HepG2 (cell line): ENCODE data around the gene CMIP. TPM values are rescaled to one million over a fixed set of nuclear protein-coding genes. Genes with fewer than 3 reads are reported as not detected.

Source experiments
- BATF2 ChIP-seq: sonication (generic); formaldehyde crosslinking; IDR thresholded peaks from 2 replicates; pipeline ENCODE4 v1.8.0; 2022; ENCODE audit warnings: mild to moderate bottlenecking, missing genetic modification reagents, moderate library complexity
- CBX2 ChIP-seq, 2 experiments: fragments of 200-600 bp in 1 of 2; sonication (generic); formaldehyde crosslinking in 1 of 2; IDR thresholded peaks; 2 replicates each; pipeline versions ENCODE4 v1.7.0 to v1.8.1; 2018 to 2022; ENCODE audit warnings: low read depth in 2 of 2, low read length in 1 of 2, mild to moderate bottlenecking in 1 of 2, missing genetic modification reagents in 1 of 2
- KAT8 ChIP-seq: IDR thresholded peaks from 2 replicates; pipeline ENCODE4 v1.6.1; 2016; ENCODE audit warnings: missing genetic modification reagents, missing compliant biosample characterization
- KDM5A ChIP-seq: fragments of 200-600 bp; sonication (generic); IDR thresholded peaks from 2 replicates; pipeline ENCODE4 v1.7.0; 2018; ENCODE audit warnings: antibody characterized with exemption, mild to moderate bottlenecking, low read length, borderline replicate concordance
- KDM5B ChIP-seq: sonication (generic); formaldehyde crosslinking; IDR thresholded peaks from 2 replicates; pipeline ENCODE4 v1.4.0; 2020; ENCODE audit warnings: missing genetic modification reagents, mild to moderate bottlenecking, borderline replicate concordance
- MIER2 ChIP-seq: IDR thresholded peaks from 2 replicates; pipeline ENCODE4 v1.6.1; 2016; ENCODE audit warnings: missing biosample characterization, missing genetic modification reagents
- MXD1 ChIP-seq: sonication (generic); formaldehyde crosslinking; IDR thresholded peaks from 2 replicates; pipeline ENCODE4 v1.4.0; 2020; ENCODE audit warnings: mild to moderate bottlenecking, missing genetic modification reagents
- NAIF1 ChIP-seq: sonication (generic); formaldehyde crosslinking; IDR thresholded peaks from 2 replicates; pipeline ENCODE4 v1.5.0; 2020; ENCODE audit warnings: mild to moderate bottlenecking, missing genetic modification reagents, borderline replicate concordance
- NFATC3 ChIP-seq: sonication (generic); formaldehyde crosslinking; IDR thresholded peaks from 2 replicates; pipeline ENCODE4 v1.5.1; 2020; ENCODE audit warnings: mild to moderate bottlenecking, missing genetic modification reagents
- NONO ChIP-seq, 2 experiments: fragments of 450-650 bp in 1 of 2; sonication (generic) in 1 of 2; formaldehyde crosslinking in 1 of 2; IDR thresholded peaks in 1 of 2; conservative IDR thresholded peaks in 1 of 2; 2 replicates each; pipeline versions ENCODE4 v1.6.1 to v1.8.0; 2017 to 2022; ENCODE audit warnings: mild to moderate bottlenecking in 1 of 2, missing genetic modification reagents in 1 of 2, moderate library complexity in 1 of 2
- PHF20 ChIP-seq: sonication (generic); formaldehyde crosslinking; IDR thresholded peaks from 2 replicates; pipeline ENCODE4 v1.5.0; 2020; ENCODE audit warnings: mild to moderate bottlenecking, missing genetic modification reagents
- RELA ChIP-seq: sonication (generic); formaldehyde crosslinking; IDR thresholded peaks from 2 replicates; pipeline ENCODE4 v1.4.0; 2020; ENCODE audit warnings: missing genetic modification reagents
- SALL1 ChIP-seq: sonication (generic); formaldehyde crosslinking; IDR thresholded peaks from 2 replicates; pipeline ENCODE4 v1.8.0; 2022; ENCODE audit warnings: mild to moderate bottlenecking, missing genetic modification reagents
- SIN3B ChIP-seq: fragments of 150-350 bp; IDR thresholded peaks from 2 replicates; pipeline ENCODE4 v1.6.1; 2014; ENCODE audit warnings: low read length
- TFDP1 ChIP-seq: IDR thresholded peaks from 2 replicates; pipeline ENCODE4 v1.6.1; 2016; ENCODE audit warnings: missing compliant biosample characterization, missing genetic modification reagents, borderline replicate concordance
- YEATS2 ChIP-seq: sonication (generic); formaldehyde crosslinking; IDR thresholded peaks from 2 replicates; pipeline ENCODE4 v1.4.0; 2020; ENCODE audit warnings: missing genetic modification reagents, borderline replicate concordance
- ZFAT ChIP-seq: sonication (generic); formaldehyde crosslinking; conservative IDR thresholded peaks from 2 replicates; pipeline ENCODE4 v1.8.1; 2023; ENCODE audit warnings: missing genetic modification reagents, inconsistent platforms
- ZNF335 ChIP-seq: sonication (generic); formaldehyde crosslinking; IDR thresholded peaks from 2 replicates; pipeline ENCODE4 v1.4.0; 2020; ENCODE audit warnings: missing genetic modification reagents
- ZNF337 ChIP-seq: sonication (generic); formaldehyde crosslinking; IDR thresholded peaks from 2 replicates; pipeline ENCODE4 v1.5.1; 2020; ENCODE audit warnings: missing genetic modification reagents, low read depth, mild to moderate bottlenecking, borderline replicate concordance
- ZNF512B ChIP-seq: sonication (generic); formaldehyde crosslinking; IDR thresholded peaks from 2 replicates; pipeline ENCODE4 v1.5.1; 2020; ENCODE audit warnings: missing genetic modification reagents, mild to moderate bottlenecking, borderline replicate concordance
- ZNF687 ChIP-seq: sonication (generic); formaldehyde crosslinking; IDR thresholded peaks from 2 replicates; pipeline ENCODE4 v1.5.1; 2020; ENCODE audit warnings: mild to moderate bottlenecking, missing genetic modification reagents, moderate library complexity
- polyA plus RNA-seq, 8 experiments: library from polyadenylated mRNA; depleted of rRNA in 3 of 8; stranded (reverse) in 7 of 8; unstranded in 1 of 8; fragments of >200 nt; fragmentation: Illumina TruSeq in 4 of 8; extraction: Trizol in 4 of 8; gene quantifications; 2 replicates each; pipeline versions ENCODE4 v1.2.1 to v1.2.3, GENCODE V29; 2011 to 2016; ENCODE audit warnings: low read depth in 4 of 8, missing spikeins in 1 of 8, mixed read lengths in 1 of 8; ENCODE audit not compliant: insufficient read depth in 1 of 8
- total RNA-seq, 5 experiments: library from RNA; depleted of rRNA; stranded (reverse); fragments of >200 nt; fragmentation: Illumina TruSeq; extraction: Trizol; gene quantifications; 2 replicates each; pipeline ENCODE4 v1.2.3, GENCODE V29; 2016; ENCODE audit warnings: low read depth in 1 of 5

The CMIP gene
- total and polyA plus RNA-seq, 2 of the 13 experiments (the other 11 are each of a cell fraction or from before 2014, with no cell fraction given): 10.9 to 18.1 TPM

DNA sequence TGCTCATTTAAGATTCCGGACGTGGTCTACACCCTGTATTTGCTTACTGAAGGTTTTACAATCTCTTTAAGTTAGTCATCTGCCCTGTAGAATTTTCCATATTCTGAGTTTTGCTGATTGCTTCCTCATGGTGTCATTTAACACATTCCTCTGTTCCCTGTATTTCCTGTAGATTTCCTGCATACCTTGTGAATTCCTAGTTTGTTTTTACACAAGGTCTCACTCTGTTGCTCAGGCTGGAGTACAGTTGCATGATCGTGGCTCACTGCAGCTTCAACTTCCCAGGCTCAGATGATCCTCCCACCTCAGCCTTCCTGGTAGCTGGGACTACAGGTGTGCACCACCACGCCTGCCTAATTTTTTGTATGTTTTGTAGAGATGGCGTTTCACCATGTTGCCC lies 66.8 kb downstream of the CMIP start (continued):
- TF ChIP-seq SALL1 (CRISPR knock-in tag) (no peak), NFATC3 (CRISPR knock-in tag) (no peak), NAIF1 (CRISPR knock-in tag) (no peak), TFDP1 (CRISPR knock-in tag) (no peak), SIN3B (no peak), ZNF687 (CRISPR knock-in tag) (peak; percentile 19; the same call in 1 of the 2 replicates), KAT8 (CRISPR knock-in tag) (0 out of 2 replicates have a peak, but pooled peaks have one; percentile 40), BATF2 (no peak), NONO (IDR thresholded peaks at IDR 0.05) (no peak), NONO (CRISPR knock-in tag; conservative IDR thresholded peaks at IDR 0.05) (no peak), ZNF335 (no peak), MIER2 (no peak), KDM5A (no peak), CBX2 (IDR thresholded peaks at IDR 0.05; ENCODE audit: low read depth, low read length) (no peak), CBX2 (CRISPR knock-in tag; IDR thresholded peaks at IDR 0.05; ENCODE audit: low read depth) (no peak), YEATS2 (CRISPR knock-in tag) (no peak; the same call in 1 of the 2 replicates), PHF20 (CRISPR knock-in tag) (no peak), RELA (CRISPR knock-in tag) (no peak), ZNF512B (CRISPR knock-in tag) (no peak), MXD1 (CRISPR knock-in tag) (no peak), KDM5B (CRISPR knock-in tag) (no peak), ZNF337 (CRISPR knock-in tag) (no peak), ZFAT (CRISPR knock-in tag) (no peak)
